ENCODE data around the gene DPCD. TPM values are rescaled to one million over a fixed set of nuclear protein-coding genes. Genes with fewer than 3 reads are reported as not detected.
A peak's percentile ranks its signal among the peaks of the same experiment; 100 is the strongest.

The DPCD gene
- total RNA-seq, 1 donor = 46.3 TPM

DNA sequence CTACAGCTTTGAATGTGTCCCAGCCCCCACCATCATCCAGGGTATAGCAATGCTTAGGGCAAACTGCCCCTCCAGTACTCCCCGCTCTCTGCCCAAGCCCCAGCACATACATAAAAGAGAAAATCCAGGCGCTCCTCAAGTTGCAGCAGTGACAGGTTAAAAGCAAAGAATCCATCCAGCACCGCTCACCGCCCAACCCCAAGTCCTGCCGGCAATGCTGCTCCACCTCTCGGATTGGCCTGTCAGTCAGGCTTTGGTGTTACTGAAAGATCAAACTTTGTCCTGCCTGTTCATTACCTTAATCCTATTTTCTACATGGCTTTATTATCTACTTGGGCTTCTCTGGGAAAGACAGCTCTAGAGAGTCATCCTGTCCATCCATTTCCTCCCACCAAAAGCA lies 31.9 kb downstream of the DPCD start:
- DNase-seq (ENCODE audit: low read depth) = no peak
- TF ChIP-seq, protein P1, sequence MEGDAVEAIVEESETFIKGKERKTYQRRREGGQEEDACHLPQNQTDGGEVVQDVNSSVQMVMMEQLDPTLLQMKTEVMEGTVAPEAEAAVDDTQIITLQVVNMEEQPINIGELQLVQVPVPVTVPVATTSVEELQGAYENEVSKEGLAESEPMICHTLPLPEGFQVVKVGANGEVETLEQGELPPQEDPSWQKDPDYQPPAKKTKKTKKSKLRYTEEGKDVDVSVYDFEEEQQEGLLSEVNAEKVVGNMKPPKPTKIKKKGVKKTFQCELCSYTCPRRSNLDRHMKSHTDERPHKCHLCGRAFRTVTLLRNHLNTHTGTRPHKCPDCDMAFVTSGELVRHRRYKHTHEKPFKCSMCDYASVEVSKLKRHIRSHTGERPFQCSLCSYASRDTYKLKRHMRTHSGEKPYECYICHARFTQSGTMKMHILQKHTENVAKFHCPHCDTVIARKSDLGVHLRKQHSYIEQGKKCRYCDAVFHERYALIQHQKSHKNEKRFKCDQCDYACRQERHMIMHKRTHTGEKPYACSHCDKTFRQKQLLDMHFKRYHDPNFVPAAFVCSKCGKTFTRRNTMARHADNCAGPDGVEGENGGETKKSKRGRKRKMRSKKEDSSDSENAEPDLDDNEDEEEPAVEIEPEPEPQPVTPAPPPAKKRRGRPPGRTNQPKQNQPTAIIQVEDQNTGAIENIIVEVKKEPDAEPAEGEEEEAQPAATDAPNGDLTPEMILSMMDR (IDR thresholded peaks at IDR 0.05; ENCODE audit: insufficient read depth, low read length) = no peak
- no peak overlapping the region for H3K4me3 ChIP-seq (ENCODE audit: low read depth, low read length)

DNA sequence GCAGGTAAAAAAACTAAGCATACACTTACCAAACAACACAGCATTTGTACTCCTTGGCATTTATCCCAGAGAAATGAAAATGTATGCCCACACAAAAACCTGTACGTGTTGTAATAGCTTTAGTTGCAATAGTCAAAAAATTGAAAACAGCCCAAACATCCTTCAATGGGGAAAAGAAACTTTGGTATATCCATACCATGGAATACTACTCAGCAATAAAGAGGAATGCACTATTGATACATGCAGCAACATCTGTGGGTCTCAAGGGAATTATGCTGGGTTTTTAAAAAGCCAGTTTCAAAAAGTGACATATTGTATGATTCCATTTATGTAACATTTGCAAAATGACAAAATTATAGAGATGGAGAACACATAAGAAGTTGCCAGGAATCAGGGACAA lies 35.4 kb downstream of the DPCD start:
- no peak for DNase-seq (ENCODE audit: low read depth)
- TF ChIP-seq, protein P1 (IDR thresholded peaks at IDR 0.05; ENCODE audit: insufficient read depth, low read length) = no peak
- no peak overlapping the region for H3K4me3 ChIP-seq (ENCODE audit: low read depth, low read length)

DNA sequence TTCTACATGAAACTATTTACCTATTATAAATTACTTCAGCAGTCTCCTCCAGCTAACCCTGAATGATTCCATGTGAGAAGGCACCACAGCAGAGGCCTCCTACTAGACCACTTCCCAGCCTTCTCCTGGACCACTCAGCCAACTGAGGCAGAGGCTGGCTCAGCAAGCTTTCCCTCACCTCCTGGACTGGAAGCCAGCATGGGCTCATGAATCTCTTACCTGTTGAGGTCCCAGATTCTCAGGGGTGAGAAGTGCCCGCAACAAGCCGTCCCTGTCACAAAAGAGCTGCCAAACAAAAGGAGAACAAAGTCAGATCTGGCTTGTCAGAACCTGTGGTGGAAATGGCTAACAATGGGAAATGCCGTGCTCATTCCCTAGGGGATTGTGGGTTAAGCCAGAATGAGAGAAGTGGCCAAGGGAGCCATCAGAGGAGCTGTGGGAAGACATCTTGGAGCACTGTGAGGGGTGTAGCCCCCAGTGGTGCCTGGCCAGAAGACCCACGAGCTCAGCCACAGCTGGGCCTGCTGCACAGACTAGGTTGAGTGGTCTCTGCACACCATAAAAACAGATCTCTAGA lies 36.5 kb downstream of the DPCD start:
- TF ChIP-seq, protein P1 (IDR thresholded peaks at IDR 0.05; ENCODE audit: insufficient read depth, low read length) = no peak
- peak; percentile 27 for DNase-seq (ENCODE audit: low read depth)

DNA sequence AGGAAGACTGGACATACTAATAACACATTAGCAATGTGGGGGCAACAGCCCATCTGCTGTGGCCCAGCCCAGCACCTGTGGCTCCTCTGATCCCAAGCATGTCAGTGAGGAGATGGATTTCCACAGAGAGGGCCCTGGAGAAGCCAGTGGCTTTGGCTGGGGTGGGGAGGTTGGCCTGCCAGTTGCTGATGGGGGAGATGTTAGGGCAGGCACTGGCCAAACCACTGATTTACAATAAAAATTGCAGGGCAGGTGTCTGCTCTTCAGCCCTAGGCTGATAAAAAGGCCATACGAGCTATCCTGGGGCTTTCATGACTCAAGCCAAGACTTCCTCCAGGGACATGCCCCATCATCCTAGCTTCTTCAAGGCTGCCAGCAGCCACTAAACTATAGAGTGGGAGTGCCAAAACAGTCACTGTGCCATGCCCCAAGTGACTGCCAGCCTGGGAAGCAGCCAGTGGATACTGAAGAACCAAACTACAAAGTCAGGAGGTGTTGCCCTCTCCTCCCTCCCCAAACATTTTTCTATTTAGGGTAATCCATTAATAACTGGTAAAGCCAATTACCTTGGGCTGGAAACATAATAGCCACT lies 37.8 kb downstream of the DPCD start:
- TF ChIP-seq, protein P1 (IDR thresholded peaks at IDR 0.05; ENCODE audit: insufficient read depth, low read length) = no peak
- DNase-seq (ENCODE audit: low read depth) = no peak
- H3K4me3 ChIP-seq (ENCODE audit: low read depth, low read length) = no peak overlapping the region

More for the DNA sequence above, 36.5 kb downstream of the DPCD start:
- H3K4me3 ChIP-seq (ENCODE audit: low read depth, low read length) = no peak overlapping the region

DNA sequence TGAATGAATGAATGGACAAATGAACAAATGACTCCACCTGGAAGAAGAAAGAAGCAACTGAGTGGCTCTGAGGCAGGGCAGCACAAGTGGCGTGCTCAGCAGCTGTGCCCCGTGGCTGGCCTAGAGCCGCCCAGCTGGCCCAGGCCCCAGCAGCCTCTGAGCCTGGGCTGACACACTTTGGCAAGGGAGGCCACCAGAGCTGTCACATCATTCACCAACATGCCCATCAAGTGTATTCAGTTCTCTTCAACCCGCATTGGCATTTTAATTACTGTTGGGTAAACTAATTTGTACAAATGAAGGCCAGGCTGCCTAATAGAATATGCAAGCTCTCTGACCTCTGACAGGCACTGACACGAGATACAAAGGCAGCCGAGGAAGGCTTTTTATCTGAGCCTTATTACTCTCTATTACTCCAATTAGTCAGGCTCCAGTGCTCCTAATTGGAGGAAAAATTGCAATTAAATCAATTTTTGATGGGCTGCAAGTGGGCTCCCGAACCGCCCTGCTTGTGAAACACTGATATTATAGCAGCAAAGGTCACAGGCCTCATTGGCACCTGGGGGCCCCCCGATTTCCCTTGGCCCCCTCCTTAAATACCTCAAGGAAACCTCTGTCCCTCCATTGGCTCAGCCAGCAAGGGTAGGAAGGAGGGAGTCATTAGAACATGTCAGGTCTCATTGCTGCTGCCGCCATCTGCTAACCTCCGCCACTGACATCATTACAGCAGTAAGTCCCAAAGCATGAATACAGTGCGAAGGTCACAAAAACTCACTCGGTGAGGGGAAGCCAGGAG lies 41.9 kb downstream of the DPCD start:
- TF ChIP-seq, protein P1 (IDR thresholded peaks at IDR 0.05; ENCODE audit: insufficient read depth, low read length) = no peak
- no peak overlapping the region for H3K4me3 ChIP-seq (ENCODE audit: low read depth, low read length)
- DNase-seq (ENCODE audit: low read depth) = no peak

DNA sequence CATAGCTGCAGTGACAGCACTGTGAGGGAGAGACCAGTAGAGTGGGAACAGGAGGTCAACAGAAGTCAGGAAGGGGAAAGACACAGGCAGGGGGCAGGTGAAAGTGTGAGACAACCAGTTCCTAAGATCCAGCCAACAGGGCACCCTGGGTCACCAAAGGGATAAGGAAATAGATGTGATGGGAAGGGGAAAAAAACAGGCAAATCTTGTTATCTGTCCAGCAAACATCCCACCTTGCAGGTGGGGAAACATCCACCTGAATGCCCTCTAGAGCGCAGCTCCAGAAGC lies 42.5 kb downstream of the DPCD start:
- DNase-seq (ENCODE audit: low read depth) = no peak
- TF ChIP-seq, protein P1 (IDR thresholded peaks at IDR 0.05; ENCODE audit: insufficient read depth, low read length) = no peak
- no peak overlapping the region for H3K4me3 ChIP-seq (ENCODE audit: low read depth, low read length)
